Kidney (tissue), 14 donors: ENCODE results near the gene PLA2G4A. TPM values are rescaled to one million over a fixed set of nuclear protein-coding genes. Genes with fewer than 3 reads are reported as not detected.

ENCODE experiments used
- DNase-seq, 5 donors: peaks; one replicate each; pipeline ENCODE4 v3.0.0-alpha.2; 2013 to 2020
- FAIRE-seq: peaks from 2 replicates; lab custom pipeline; 2012; peaks lifted over from hg19 to GRCh38; lab: Jason Lieb, UNC
- H3K27ac ChIP-seq, 2 donors: one replicate each; pipeline ENCODE4 v1.7.0; 2013; ENCODE audit warnings: low read depth in 2 of 2, low read length in 2 of 2, inconsistent platforms in 1 of 2
- H3K27me3 ChIP-seq: one replicate; pipeline ENCODE4 v1.7.1; 2013; ENCODE audit warnings: low read length, inconsistent platforms; ENCODE audit not compliant: control insufficient read depth, insufficient read depth
- H3K36me3 ChIP-seq, 3 donors: one replicate each; pipeline versions ENCODE4 v1.7.0 to v1.7.1; 2013; ENCODE audit warnings: low read length in 3 of 3, control low read depth in 1 of 3, inconsistent platforms in 1 of 3; ENCODE audit not compliant: insufficient read depth in 3 of 3, control insufficient read depth in 2 of 3
- H3K4me1 ChIP-seq, 3 donors: one replicate each; pipeline versions ENCODE4 v1.7.0 to v1.7.1; 2013; ENCODE audit warnings: low read length in 3 of 3, inconsistent platforms in 1 of 3, low read depth in 1 of 3; ENCODE audit not compliant: control insufficient read depth in 2 of 3, insufficient read depth in 2 of 3
- H3K4me3 ChIP-seq, 3 donors: one replicate each; pipeline versions ENCODE4 v1.7.0 to v1.8.1; 2013; ENCODE audit warnings: low read length in 3 of 3, control low read depth in 1 of 3, inconsistent platforms in 1 of 3
- H3K9ac ChIP-seq, 3 donors: one replicate each; pipeline versions ENCODE4 v1.7.0 to v1.7.1; 2013; ENCODE audit warnings: low read length in 3 of 3, control low read depth in 1 of 3, inconsistent platforms in 1 of 3
- H3K9me3 ChIP-seq, 3 donors: one replicate each; pipeline versions ENCODE4 v1.7.0 to v1.7.1; 2013; ENCODE audit warnings: low read length in 3 of 3, control low read depth in 1 of 3, inconsistent platforms in 1 of 3; ENCODE audit not compliant: control insufficient read depth in 2 of 3, insufficient read depth in 1 of 3
- intact Hi-C: fragments of 100-400 bp; cut with DNase I; formaldehyde crosslinking; loops from one replicate; pipeline ENCODE4 v1.11.1; 2022
- polyA plus RNA-seq: library from polyadenylated mRNA; stranded (reverse); fragments of 350-450 nt; fragmentation: Illumina TruSeq; extraction: RNeasy Lipid Tissue Mini Kit (QIAGEN cat#74804); gene quantifications from one replicate; pipeline ENCODE4 v1.2.3, GENCODE V29; 2014; ENCODE audit warnings: low read depth, low replicate concordance; ENCODE audit not compliant: insufficient read depth
- total RNA-seq: library from RNA; stranded (reverse); fragmentation: NEBNext Ultra II Directional; extraction: Animal tissue kit (Norgen Biotek cat#: 25700); gene quantifications from one replicate; pipeline ENCODE4 v1.2.1, GENCODE V29; 2021
- TF ChIP-seq, protein P1 (sequence below): IDR thresholded peaks from 3 replicates; pipeline ENCODE4 v1.5.1; 2012; ENCODE audit warnings: mild to moderate bottlenecking, moderate library complexity, borderline replicate concordance; ENCODE audit not compliant: insufficient read depth; ENCODE audit errors: extremely low read depth
- donor health status: control.
- donor health status: control.
- donor health status: control.
- donor health status: control.
- donor health status: control.
- donor health status: DM: yes; HTN: yes; CAD: no.
- donor health status: Normal renal cell carcinoma (clear cell type).

PLA2G4A gene
- total and polyA plus RNA-seq, 2 donors from 2014 or later = 3.4 to 8.4 TPM

DNA sequence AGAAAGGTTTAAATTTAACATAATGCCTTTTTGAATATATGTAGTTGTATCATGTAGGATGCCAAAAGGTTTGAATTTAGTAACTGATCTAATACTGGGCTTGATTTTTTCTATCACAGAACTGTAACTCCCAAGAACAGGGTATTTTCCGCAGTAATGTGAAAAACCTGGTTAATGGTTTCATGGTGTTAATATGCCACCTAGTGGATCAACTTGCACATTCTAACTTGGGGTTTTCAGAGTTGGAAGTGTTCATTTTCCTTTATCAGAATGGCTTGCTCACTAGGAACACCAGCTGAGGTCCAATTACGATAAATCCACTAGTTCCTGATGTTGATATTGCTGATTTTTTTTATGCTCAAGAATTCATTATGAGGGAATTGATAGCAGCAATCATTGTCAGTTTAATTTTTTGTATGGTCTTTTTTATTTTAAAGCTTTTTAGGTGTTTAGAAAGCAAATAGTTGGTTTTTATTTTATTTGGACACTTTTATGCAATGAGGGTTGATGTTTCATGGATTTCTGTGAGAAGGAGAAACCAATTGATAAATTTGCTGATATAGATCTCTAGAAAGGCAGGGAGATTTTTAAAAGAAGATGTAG, 157.2 kb downstream of the PLA2G4A start:
- Histone ChIP-seq H3K4me1 (no peaks in the 10 kb centered on the region), H3K36me3 (no peaks in the 10 kb centered on the region), H3K9me3 (no peaks in the 10 kb centered on the region), H3K9ac (no peak overlapping the region), H3K27ac (no peak overlapping the region), H3K4me3 (no peak overlapping the region), H3K27me3 (no peaks in the 10 kb centered on the region)
- TF ChIP-seq, protein P1, sequence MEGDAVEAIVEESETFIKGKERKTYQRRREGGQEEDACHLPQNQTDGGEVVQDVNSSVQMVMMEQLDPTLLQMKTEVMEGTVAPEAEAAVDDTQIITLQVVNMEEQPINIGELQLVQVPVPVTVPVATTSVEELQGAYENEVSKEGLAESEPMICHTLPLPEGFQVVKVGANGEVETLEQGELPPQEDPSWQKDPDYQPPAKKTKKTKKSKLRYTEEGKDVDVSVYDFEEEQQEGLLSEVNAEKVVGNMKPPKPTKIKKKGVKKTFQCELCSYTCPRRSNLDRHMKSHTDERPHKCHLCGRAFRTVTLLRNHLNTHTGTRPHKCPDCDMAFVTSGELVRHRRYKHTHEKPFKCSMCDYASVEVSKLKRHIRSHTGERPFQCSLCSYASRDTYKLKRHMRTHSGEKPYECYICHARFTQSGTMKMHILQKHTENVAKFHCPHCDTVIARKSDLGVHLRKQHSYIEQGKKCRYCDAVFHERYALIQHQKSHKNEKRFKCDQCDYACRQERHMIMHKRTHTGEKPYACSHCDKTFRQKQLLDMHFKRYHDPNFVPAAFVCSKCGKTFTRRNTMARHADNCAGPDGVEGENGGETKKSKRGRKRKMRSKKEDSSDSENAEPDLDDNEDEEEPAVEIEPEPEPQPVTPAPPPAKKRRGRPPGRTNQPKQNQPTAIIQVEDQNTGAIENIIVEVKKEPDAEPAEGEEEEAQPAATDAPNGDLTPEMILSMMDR = peak; percentile 67
- DNase-seq = peak in 2 of 5 donors; percentile 65 to 81
- intact Hi-C loops = loop anchor here (10.0 kb wide), 1 partner anchor 381 kb away; no protein-coding TSS in a partner anchor
- peak; percentile 90 for FAIRE-seq

DNA sequence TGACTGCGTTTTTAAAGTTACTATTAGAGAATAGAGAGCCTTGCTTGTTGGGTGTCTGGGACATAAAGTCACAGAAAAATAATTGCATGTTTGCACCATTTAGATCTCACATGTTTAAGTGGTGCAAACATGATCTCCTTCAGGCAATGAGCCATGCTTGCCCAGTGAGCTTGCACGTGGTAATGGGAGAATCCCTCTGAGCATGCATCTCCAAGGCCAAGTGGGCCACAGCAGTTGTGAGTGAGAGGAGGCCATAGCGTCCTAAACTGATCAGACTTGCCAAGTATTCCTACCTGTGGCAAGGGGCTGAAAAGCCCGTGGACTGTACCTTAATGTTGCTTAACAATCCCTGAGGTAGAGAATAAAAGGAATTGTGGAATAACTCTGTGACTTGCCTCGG, 158.3 kb downstream of the PLA2G4A start:
- no peaks in the 10 kb centered on the region for H3K27me3 ChIP-seq

DNA sequence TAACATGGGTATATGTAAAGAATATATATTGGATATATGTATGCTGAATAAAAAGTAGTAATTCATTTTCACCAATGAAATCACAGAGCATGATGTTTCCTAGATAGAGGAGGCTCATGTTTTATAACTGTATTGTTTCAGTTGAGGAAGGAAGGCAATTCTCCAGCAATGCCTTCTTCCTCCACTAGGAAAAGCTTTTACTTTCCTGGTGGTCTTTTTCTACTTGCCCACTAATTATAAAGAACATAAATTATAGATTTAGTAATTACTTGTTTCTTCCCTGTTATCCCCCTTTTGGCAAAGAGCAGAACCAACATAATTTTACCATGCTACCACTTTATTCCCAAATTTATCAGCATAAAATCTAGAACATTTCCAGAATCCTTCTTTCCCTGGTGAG, 159.0 kb downstream of the PLA2G4A start:
- TF ChIP-seq, protein P1 = no peak

More for the DNA sequence above, 158.3 kb downstream of the PLA2G4A start:
- H3K9ac ChIP-seq = no peak overlapping the region
- no peaks in the 10 kb centered on the region for H3K9me3 ChIP-seq
- no peaks in the 10 kb centered on the region for H3K4me1 ChIP-seq
- H3K36me3 ChIP-seq = no peaks in the 10 kb centered on the region
- no peak overlapping the region for H3K4me3 ChIP-seq
- TF ChIP-seq, protein P1 = no peak
- FAIRE-seq = no peak
- no peak overlapping the region for H3K27ac ChIP-seq
- intact Hi-C loops = loop anchor here (10.0 kb wide), 1 partner anchor 382 kb away; no protein-coding TSS in a partner anchor
- no peak for DNase-seq

DNA sequence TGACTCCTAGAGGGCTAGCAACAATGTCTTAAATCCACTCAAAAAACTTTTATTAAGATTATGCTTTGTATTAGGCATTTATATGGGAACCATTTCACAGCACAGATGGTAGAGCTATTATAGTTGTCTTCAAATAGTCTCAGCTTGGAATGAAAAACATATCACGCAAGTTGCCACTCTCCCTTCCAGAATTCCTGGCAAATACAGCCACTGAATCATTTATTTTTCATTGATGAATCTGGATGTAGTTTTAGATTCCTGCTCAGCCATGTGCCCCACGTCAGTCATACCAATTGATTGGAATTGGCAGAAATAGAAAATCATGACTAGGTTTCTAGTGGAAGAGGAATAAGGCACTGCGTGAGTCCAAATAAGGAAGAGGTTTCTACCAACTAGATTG, 165.2 kb downstream of the PLA2G4A start:
- DNase-seq (no peak), FAIRE-seq (no peak)
- no peaks in the 10 kb centered on the region for H3K36me3 ChIP-seq
- no peak overlapping the region for H3K4me3 ChIP-seq
- intact Hi-C loops = no loop called here
- H3K27ac ChIP-seq = no peak overlapping the region
- H3K4me1 ChIP-seq = no peaks in the 10 kb centered on the region
- no peaks in the 10 kb centered on the region for H3K27me3 ChIP-seq
- TF ChIP-seq, protein P1 = no peak
- H3K9ac ChIP-seq = no peak overlapping the region
- H3K9me3 ChIP-seq = no peaks in the 10 kb centered on the region

More for the DNA sequence above, 159.0 kb downstream of the PLA2G4A start:
- FAIRE-seq = no peak
- H3K9me3 ChIP-seq = no peaks in the 10 kb centered on the region
- DNase-seq = no peak
- H3K4me1 ChIP-seq = no peaks in the 10 kb centered on the region
- H3K36me3 ChIP-seq = no peaks in the 10 kb centered on the region
- H3K4me3 ChIP-seq = no peak overlapping the region
- H3K27ac ChIP-seq = no peak overlapping the region
- no peak overlapping the region for H3K9ac ChIP-seq
- H3K27me3 ChIP-seq = no peaks in the 10 kb centered on the region
- intact Hi-C loops = loop anchor here (10.0 kb wide), 1 partner anchor 383 kb away; no protein-coding TSS in a partner anchor
